GM19099 (cell line): ENCODE results near the gene STRIP2.

Experiments
- POLR2A ChIP-seq: IDR thresholded peaks from 3 replicates; pipeline ENCODE4 v1.6.1; 2011; ENCODE audit warnings: low read depth; ENCODE audit not compliant: insufficient read length; ENCODE audit errors: extremely low read depth

STRIP2 gene

DNA sequence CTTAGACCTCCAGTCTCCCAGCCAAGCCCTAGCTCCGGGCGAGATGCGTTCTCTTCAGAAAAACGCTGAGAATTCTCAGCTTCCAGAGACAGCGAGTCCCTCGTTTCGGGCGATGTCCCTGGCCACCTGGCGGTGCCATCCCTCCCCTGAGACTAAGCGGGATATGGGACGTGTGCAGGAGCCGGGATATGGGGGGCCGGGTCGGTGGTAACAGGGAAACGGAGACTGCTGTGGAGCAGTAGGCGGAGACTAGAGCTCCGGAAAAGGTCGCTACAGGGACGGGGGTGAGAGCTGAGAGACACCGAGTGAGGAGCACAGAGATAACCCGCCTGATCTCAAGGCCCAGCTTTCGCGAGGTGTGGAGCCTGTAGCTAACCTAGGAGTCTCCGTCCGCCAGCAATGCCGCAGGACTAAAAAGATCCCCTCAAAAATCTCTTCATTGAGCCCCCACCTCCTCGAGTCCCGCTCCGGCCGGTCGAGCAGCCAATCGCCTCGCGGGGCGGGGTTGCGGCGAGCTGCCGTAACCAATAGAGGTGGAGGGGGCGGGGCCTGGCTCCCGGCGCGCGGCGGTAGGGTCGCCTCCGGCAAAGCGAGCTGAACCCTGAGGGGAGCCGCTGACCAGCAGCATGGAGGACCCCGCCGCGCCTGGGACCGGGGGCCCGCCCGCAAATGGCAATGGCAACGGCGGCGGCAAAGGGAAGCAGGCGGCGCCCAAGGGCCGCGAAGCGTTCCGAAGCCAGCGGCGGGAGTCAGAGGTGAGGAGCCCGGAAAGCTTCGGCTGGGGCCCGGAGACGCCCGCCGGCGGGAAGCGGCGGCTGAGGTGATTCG is at the start of gene STRIP2:
TSS of gene STRIP2 (plus strand) at position 586 of the 828 bp plus-strand sequence. CDS start at position 627, 41 bp downstream.
- peak; percentile 72 for TF ChIP-seq POLR2A

DNA sequence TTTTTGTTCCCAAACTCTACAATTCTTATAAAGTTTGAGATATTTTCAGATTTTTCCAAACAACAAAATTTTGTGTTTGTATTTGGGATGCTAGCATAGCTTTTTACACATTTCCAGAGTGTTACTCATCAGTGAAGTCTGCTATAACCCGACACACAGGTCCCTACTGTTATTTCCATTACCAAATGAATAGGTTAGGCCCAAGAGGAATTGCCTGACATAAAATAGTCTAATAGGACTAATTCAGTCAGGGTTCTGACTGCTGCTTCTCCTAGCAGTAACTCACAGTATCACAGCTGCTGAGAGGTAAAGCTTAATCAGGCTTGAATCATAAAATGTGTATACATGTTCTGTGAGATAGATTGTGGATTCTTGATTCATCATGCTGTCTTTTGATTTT is 49.1 kb upstream of the STRIP2 start:
- TF ChIP-seq POLR2A = no peak

DNA sequence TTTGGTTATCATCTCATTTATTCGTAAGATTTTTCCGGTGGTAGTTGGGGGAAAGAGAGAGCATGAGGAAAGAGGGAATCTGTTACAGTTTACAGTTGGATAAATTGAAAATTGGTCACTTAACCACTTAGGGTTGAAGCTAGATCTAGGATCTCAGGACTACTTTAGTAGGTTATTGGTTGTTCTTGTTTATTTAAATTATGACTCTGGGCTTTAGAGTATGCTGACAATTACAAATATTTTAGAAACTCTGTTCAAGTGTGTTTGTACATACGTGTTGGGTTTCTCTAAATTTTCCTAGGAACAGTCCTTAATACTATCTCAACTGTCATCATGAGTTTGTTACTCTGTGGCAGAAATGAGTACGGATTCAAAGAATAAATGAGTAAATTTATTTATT is 48.6 kb upstream of the STRIP2 start:
- no peak for TF ChIP-seq POLR2A

DNA sequence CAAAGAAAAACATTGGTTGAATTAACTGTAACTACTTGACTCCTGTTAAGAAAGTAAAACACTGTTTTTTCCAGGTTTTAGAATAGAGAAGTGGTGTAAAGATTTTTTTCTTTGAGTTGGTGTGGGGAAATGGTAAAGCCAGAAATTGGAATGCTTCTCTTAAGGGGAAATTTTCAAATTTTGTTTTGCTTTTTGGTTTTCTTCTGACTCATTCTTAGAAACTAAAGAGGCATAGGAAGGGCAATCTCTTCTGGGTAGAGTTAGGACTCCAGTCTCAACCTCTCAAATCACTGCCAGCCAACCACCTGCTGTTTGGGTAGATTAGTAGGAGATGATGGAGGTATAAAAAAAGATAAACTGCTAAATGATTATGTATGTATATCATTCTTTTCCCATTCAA is 47.7 kb upstream of the STRIP2 start:
- TF ChIP-seq POLR2A = no peak

DNA sequence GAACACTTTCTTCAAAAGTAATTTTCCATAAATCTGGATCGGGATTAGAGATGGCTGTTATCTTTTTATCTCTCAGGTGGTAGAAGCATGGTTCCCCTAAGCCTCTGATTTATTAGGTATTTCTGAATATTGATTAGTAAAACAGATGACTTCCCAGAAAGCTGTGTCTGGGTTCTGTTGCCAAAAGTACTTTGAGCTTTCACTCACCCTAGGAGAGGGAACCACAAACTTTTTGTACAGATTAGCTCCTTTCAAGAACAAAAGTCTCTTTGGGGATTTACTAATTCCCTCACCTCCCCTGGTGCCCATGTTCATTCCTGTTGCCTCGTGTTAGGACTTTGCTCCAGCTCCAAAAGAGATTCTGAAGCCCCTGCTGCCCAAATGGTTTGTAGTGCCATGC is 46.7 kb upstream of the STRIP2 start:
- TF ChIP-seq POLR2A = no peak

- TF ChIP-seq POLR2A = no peak
Observed at GRCh38 chr7:129388333-129389098, 45.7 kb upstream of the STRIP2 start.

DNA sequence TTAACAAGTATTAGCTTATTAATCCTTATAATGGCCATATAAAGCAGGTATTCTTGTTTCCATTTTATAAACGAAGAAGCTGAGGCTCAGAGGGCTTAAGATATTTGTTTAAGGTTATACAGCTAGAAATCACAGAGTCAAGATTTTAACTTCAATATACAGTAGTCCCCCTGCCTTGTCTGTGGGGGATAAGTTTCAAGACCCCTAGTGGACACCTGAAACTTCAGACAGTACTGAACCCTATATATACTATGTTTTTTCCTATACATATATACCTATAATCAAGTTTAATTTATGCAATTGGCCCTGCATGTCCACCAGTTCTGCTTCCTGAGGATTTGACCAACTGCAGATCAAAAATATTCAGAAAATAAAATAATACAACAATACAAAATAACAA is 44.4 kb upstream of the STRIP2 start:
- TF ChIP-seq POLR2A = no peak

DNA sequence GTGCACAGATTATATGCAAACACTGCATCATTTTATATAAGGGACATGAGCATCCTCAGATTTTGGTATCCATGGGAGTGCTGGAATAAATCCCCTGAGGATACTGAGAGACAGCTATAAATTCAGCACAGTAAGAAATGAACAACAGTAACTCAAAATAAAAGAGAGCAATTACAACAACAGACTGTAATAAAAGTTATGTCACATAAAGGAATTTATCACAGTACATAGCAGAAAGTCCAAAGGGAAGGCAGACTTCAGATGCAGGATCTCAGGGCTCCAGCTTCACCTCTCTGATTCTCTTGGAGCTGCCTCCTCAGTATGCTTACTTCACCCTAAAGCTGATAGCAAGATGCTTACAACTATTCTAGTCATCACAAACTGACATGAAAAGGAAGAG is 43.9 kb upstream of the STRIP2 start:
- TF ChIP-seq POLR2A = no peak

DNA sequence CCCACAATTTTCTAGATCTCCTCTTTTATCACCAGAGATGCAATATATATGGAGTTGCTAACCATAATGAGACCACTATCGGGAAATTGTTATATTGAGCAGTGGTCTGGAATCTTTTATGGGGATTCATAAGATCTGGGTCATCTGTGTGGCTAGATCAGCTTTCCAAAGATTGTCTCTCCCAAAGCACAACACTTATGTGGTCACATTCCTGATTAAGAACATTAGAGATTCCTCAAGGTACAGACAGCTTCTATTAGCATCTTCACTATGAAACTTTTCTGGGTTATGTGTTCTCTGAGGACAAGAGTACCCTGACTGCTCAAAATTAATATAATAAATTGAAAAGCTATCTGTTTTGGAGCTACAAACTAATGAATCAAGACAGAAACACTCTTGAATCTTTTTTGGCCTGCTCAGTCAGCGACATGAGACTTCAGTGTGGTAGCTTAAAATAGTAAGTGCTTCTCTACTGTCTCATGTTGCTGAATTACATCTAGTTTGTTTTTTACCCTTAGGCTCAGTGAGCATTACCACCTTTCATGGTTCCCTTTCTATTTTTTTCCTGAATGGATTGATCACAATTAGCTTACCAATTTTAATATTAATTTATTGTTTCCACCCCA is 42.6 kb upstream of the STRIP2 start:
- TF ChIP-seq POLR2A = no peak

DNA sequence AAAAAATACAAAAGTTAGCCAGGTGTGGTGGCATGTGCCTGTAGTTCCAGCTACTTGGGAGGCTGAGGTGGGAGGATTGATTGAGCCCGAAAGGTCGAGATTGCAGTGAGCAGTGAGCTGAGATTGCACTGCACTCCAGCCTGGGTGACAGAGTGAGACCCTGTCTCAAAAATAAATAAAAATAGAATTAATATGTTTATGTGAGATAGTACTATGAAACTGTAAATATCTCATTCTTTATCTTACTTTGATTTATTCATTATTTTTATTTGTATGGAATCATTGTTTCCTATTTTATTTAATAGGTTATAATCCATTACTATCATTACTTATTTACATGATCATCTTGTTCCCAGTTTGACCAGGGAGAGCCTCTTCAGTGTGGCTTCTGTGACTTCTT is 41.0 kb upstream of the STRIP2 start:
- no peak for TF ChIP-seq POLR2A

DNA sequence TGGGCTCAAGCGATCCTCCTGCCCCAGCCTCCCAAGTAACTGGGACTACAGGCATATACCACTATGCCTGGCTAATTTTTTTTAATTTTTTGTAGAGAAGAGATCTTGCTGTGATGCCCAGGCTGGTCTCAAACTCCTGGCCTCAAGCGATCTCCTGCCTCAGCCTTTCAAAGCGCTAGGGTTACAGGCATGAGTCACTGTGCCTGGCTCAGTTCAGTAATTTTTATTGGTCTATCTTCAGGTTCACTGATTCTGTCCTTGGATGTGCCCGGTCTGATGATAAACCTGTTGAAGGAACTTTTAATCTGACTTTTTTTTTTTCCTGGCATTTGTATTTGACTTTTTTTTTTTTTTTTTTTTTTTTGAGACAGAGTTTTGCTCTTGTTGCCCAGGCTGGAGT is 40.1 kb upstream of the STRIP2 start:
- no peak for TF ChIP-seq POLR2A

- no peak for TF ChIP-seq POLR2A
Observed at GRCh38 chr7:129394982-129395914, 39.0 kb upstream of the STRIP2 start.

DNA sequence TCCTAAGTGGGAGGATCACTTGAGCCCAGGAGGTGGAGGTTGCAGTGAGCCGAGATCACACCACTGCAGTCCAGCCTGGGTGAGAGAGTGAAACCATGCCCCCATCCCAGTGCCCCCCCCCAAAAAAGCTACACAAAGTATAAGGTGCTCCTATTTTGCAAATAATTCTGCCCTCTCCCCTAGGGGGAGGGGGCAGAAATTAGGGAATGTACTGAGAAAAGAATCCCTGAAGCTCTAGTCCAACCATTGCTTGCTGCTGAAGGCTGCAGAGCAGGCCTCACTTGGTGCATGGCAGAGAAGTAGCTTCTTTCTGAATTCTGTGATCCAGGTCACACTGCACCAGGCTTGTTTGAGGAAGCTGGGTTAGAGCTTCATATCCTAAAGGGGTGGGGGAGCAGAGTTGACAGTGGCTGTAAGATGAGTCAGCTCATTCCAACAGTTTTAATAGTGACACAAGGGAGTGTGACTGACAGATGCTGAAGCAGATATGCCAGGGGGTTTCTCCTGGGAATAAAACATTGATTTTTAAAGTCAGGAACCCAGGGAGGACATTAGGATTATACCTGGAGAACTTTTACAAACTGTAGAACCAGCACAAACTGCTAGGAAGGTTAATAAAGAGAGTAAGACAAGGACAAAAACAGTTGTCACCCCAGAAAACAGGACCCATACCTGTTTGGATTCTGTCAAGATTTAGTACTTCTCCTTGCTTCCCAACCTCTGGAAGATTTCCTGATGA is 32.8 kb upstream of the STRIP2 start:
- TF ChIP-seq POLR2A = no peak

GRCh38 chr7:129401967-129402860 is 32.0 kb upstream of the STRIP2 start:
- TF ChIP-seq POLR2A = no peak

DNA sequence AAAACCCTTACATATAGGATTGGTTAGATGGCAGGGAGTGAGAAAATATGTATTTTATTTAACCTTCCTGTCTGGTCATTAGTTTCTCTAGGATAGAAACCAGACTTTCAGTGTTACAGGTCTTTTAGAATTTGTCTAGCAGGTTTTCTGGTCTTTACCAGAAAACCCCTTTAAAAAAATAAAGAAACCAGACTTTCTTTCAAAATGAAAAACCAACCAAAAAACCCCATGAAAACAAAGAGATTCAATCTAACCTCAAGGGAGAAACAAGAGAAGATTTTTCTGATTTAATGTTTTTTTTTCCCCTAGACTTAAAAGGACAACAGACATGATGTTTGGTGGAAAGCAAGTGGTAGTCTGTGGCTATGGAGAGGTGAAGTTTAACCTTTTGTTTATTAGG is 28.7 kb upstream of the STRIP2 start:
- TF ChIP-seq POLR2A = no peak
